Spleen (tissue), 11 donors: ENCODE data around the gene ZNF774. TPM values are rescaled to one million over a fixed set of nuclear protein-coding genes. Genes with fewer than 3 reads are reported as not detected.
A peak's percentile ranks its signal among the peaks of the same experiment; 100 is the strongest.

Experiments
- DNase-seq: peaks from one replicate; pipeline ENCODE4 v3.0.0-alpha.2; 2020
- H3K27ac ChIP-seq, 8 donors: fragments of 200-600 bp; sonication (generic) in 7 of 8; 1 replicate in 4 of 8; 2 replicates in 4 of 8; pipeline versions ENCODE4 v1.5.0 to v1.8.0; 2016 to 2021; ENCODE audit warnings: inconsistent platforms in 4 of 8, mild to moderate bottlenecking in 4 of 8, moderate library complexity in 1 of 8
- H3K27me3 ChIP-seq, 7 donors: fragments of 200-600 bp; sonication (generic) in 6 of 7; replicated peaks in 1 of 7; 1 replicate in 4 of 7; 2 replicates in 3 of 7; pipeline versions ENCODE4 v1.5.0 to v1.8.0; 2016 to 2021; ENCODE audit warnings: inconsistent platforms in 3 of 7, mild to moderate bottlenecking in 1 of 7
- H3K36me3 ChIP-seq, 6 donors: fragments of 200-600 bp; sonication (generic) in 5 of 6; 1 replicate in 4 of 6; 2 replicates in 2 of 6; pipeline versions ENCODE4 v1.5.0 to v1.8.0; 2016 to 2021; ENCODE audit warnings: inconsistent platforms in 2 of 6
- H3K4me1 ChIP-seq, 6 donors: fragments of 200-600 bp; sonication (generic) in 5 of 6; 1 replicate in 3 of 6; 2 replicates in 3 of 6; pipeline versions ENCODE4 v1.5.0 to v1.8.0; 2016 to 2021; ENCODE audit warnings: inconsistent platforms in 3 of 6
- H3K4me3 ChIP-seq, 8 donors: fragments of 200-600 bp; sonication (generic) in 7 of 8; 1 replicate in 4 of 8; 2 replicates in 4 of 8; pipeline versions ENCODE4 v1.5.0 to v1.8.0; 2016 to 2021; ENCODE audit warnings: inconsistent platforms in 4 of 8, mild to moderate bottlenecking in 4 of 8, moderate library complexity in 2 of 8
- H3K9me3 ChIP-seq, 8 donors: fragments of 200-600 bp; sonication (generic) in 7 of 8; 1 replicate in 4 of 8; 2 replicates in 4 of 8; pipeline versions ENCODE4 v1.5.0 to v1.8.0; 2016 to 2021; ENCODE audit warnings: inconsistent platforms in 4 of 8
- POLR2A ChIP-seq, 3 donors: fragments of 450-650 bp; IDR thresholded peaks; one replicate each; pipeline ENCODE4 v1.5.1; 2017; ENCODE audit warnings: antibody characterized with exemption in 3 of 3, mild to moderate bottlenecking in 1 of 3
- POLR2AphosphoS5 ChIP-seq, 3 donors: sonication (generic); formaldehyde crosslinking; IDR thresholded peaks; one replicate each; pipeline ENCODE4 v1.5.1; 2017; ENCODE audit warnings: antibody characterized with exemption in 3 of 3
- WGBS, 5 donors: extraction: QIAGEN DNeasy Blood & Tissue Kit in 3 of 5; methylation state at CpG; one replicate each; pipeline versions ENCODE4 v1.1.5 to v1.1.7; 2013 to 2018; 5-methylcytosine and 5-hydroxymethylcytosine counted together
- intact Hi-C: fragments of 100-400 bp; cut with DNase I; formaldehyde crosslinking; loops from one replicate; pipeline ENCODE4 v1.15.0; 2023; ENCODE audit warnings: low total_unique reads
- polyA plus RNA-seq, 3 donors: library from polyadenylated mRNA; stranded (reverse); fragments of 200-250 nt; gene quantifications; one replicate each; pipeline ENCODE4 v1.2.1, GENCODE V29; 2013
- total RNA-seq, 7 donors: library from RNA; depleted of rRNA in 3 of 7; stranded (reverse); fragments of >200 nt in 3 of 7; fragmentation: NEBNext Ultra II Directional in 4 of 7; extraction: Animal tissue kit (Norgen Biotek cat#: 25700) in 4 of 7; gene quantifications; one replicate each; pipeline versions ENCODE4 v1.1.0 to v1.2.1, GENCODE V29; 2016 to 2021
- TF ChIP-seq, protein P1 (sequence below), 11 experiments: fragments of 200-600 bp in 7 of 11; fragments of 450-650 bp in 4 of 11; sonication (generic) in 4 of 11; IDR thresholded peaks in 8 of 11; conservative IDR thresholded peaks in 3 of 11; 1 replicate in 7 of 11; 2 replicates in 4 of 11; pipeline versions ENCODE4 v1.4.0 to v1.8.0; 2016 to 2021; ENCODE audit warnings: antibody characterized with exemption in 11 of 11, inconsistent platforms in 4 of 11, mild to moderate bottlenecking in 1 of 11
- donor health status: healthy with polysubstance abuse.
- donor health status: DM: no; HTN: no; CAD: no; lungs with moderate emphysema.
- donor health status: DM: no; HTN: no; CAD: no.
- donor health status: Bipolar disorder and iron deficiency.
- donor health status: healthy.
- donor health status: DM: no; HTN: no; CAD: no.
- donor health status: DM: yes; HTN: yes; CAD: no.

ZNF774 gene
- total and polyA plus RNA-seq, 10 donors, result 0.17 to 4.2 (median 1.6) TPM

DNA sequence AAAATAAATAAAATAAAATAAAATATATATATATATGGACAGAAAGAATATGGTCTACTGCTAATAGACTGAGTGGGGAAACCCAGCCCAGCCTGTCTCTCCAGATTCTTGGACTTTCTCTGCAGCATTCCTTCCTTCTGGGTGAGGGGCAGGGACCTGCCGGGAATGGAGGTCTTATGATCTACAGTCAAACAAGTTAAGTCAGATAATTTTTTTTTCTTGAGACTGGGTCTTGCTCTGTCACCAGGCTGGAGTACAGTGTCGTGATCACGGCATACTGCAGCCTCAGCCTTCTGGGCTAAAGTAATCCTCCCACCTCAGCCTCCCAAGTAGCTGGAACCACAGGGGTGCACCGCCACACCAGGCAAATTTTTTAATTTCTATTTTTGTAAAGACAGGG is 33.5 kb upstream of the ZNF774 start:
- H3K27ac ChIP-seq, result no peak overlapping the region
- no peaks in the 10 kb centered on the region for H3K9me3 ChIP-seq
- no peaks in the 10 kb centered on the region for H3K36me3 ChIP-seq
- DNase-seq, result no peak
- H3K4me3 ChIP-seq, result no peak overlapping the region
- WGBS, 5 donors, result 71 to 85% (median 79%) methylated on average over 4 of the region's 4 CpGs
- H3K4me1 ChIP-seq, result peaks cover 0 to 11% (median 10%) of the 10 kb centered on the region in 6 donors
- intact Hi-C loops, result no loop called here
- TF ChIP-seq, protein P1, sequence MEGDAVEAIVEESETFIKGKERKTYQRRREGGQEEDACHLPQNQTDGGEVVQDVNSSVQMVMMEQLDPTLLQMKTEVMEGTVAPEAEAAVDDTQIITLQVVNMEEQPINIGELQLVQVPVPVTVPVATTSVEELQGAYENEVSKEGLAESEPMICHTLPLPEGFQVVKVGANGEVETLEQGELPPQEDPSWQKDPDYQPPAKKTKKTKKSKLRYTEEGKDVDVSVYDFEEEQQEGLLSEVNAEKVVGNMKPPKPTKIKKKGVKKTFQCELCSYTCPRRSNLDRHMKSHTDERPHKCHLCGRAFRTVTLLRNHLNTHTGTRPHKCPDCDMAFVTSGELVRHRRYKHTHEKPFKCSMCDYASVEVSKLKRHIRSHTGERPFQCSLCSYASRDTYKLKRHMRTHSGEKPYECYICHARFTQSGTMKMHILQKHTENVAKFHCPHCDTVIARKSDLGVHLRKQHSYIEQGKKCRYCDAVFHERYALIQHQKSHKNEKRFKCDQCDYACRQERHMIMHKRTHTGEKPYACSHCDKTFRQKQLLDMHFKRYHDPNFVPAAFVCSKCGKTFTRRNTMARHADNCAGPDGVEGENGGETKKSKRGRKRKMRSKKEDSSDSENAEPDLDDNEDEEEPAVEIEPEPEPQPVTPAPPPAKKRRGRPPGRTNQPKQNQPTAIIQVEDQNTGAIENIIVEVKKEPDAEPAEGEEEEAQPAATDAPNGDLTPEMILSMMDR (IDR thresholded peaks at IDR 0.05 in 8 of 11, conservative IDR thresholded peaks at IDR 0.05 in 3 of 11), result no peak
- TF ChIP-seq POLR2AphosphoS5 (IDR thresholded peaks at IDR 0.05) (no peak), POLR2A (IDR thresholded peaks at IDR 0.05) (no peak)
- H3K27me3 ChIP-seq, result no peaks in the 10 kb centered on the region

DNA sequence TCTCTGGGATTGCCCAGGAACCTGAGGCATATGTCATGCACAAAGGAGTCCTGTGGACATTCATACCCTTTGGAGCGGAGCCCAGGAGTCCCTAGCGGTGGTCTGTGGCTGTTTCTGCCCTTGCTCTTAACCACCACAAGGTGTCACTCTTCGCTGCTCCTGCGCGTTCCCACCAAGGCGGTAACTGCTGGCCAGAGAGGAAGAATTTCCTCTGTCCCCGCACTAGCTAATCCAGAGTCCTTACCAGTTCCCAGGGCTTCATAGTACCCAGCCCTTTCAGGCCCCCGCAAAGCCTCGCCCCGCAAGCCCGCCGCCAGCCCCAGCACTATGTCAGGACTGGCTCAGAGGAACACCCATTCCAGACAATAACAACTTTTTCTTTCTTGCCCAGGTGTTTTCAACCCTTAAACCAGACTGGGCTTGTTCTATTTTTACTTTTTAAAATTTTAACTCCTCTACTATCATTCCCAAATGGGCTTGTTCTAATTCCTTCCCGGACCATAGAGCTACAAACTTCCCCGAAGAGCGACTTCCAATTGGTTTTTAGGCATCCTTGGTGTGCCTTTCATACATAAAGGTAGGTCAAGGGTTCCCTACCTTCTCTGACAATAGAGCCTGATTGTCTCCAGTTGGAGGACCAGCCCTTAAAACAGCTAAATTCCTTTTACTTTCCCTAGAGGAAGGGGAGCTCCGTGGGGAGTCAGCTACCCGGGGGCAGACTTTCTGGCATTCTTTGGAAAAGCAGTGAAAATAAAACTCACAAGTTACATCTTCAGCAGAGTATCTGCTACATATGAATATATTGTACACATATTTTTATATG is 31.8 kb upstream of the ZNF774 start:
- 18 to 25% (median 22%) methylated on average over 17 of the region's 17 CpGs for WGBS, 5 donors
- H3K27me3 ChIP-seq, result no peaks in the 10 kb centered on the region
- peaks cover 0 to 11% (median 10%) of the 10 kb centered on the region in 6 donors for H3K4me1 ChIP-seq
- TF ChIP-seq POLR2A (IDR thresholded peaks at IDR 0.05) (no peak), POLR2AphosphoS5 (IDR thresholded peaks at IDR 0.05) (peak; percentile 8 to 86 (median 60))
- TF ChIP-seq, protein P1 (IDR thresholded peaks at IDR 0.05 in 8 of 11, conservative IDR thresholded peaks at IDR 0.05 in 3 of 11), result peak; percentile 95 to 99 (median 97)
- DNase-seq, result peak; percentile 91
- H3K27ac ChIP-seq, result peak overlapping the region in 1 of 8 donors; percentile 42
- no peaks in the 10 kb centered on the region for H3K9me3 ChIP-seq
- no peaks in the 10 kb centered on the region for H3K36me3 ChIP-seq
- no peak overlapping the region for H3K4me3 ChIP-seq
- intact Hi-C loops, result loop anchor here (2.0 kb wide), 1 partner anchor 163 kb away; no protein-coding TSS in a partner anchor

DNA sequence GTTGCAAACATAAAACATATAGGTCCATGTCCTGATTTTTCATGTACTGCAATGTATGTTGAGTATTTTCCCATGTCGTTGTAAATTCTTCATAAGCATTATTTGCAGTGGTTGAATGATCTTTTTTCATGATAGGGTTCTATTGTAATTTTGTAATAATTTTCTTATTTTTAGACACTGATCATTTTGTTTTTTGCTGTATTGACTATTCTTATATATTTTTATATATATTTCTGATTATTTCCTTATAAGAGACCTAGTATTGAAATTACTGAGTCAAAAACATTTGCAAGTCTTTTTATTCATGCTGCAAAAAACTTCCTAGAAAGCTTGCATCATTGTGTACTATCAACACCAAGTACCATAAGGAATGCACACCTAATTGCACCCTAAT is 31.2 kb upstream of the ZNF774 start:
- Histone ChIP-seq H3K4me3 (no peak overlapping the region), H3K36me3 (no peaks in the 10 kb centered on the region), H3K9me3 (no peaks in the 10 kb centered on the region), H3K4me1 (peaks cover 0 to 11% (median 10%) of the 10 kb centered on the region in 6 donors), H3K27ac (no peak overlapping the region), H3K27me3 (no peaks in the 10 kb centered on the region)
- intact Hi-C loops, result loop anchor here (2.0 kb wide), 1 partner anchor 162 kb away; no protein-coding TSS in a partner anchor
- WGBS, 5 donors, result 81 to 98% (median 83%) methylated on average over 1 of the region's 1 CpG
- TF ChIP-seq POLR2AphosphoS5 (IDR thresholded peaks at IDR 0.05) (no peak), POLR2A (IDR thresholded peaks at IDR 0.05) (no peak)
- TF ChIP-seq, protein P1 (IDR thresholded peaks at IDR 0.05 in 8 of 11, conservative IDR thresholded peaks at IDR 0.05 in 3 of 11), result no peak
- no peak for DNase-seq

DNA sequence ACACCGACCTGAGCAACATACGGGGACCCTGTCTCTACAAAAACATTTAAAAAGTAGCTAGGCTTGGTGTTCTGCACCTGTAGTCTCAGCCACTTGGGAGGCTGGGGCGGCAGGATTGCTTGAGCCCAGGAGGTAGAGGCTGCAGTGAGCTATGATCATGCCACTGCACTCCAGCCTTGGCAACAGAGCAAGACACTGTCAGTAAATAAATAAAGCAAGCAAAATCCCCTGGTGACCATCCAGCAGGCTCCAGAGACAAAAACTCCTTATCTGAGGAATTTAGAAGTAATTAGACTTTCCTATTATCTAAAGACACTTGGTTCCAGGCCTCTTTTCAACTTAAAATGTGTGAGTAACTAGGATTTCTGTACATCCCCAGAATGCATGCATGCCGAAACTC is 29.5 kb upstream of the ZNF774 start:
- Histone ChIP-seq H3K27ac (no peak overlapping the region), H3K9me3 (no peaks in the 10 kb centered on the region), H3K27me3 (no peaks in the 10 kb centered on the region), H3K36me3 (no peaks in the 10 kb centered on the region), H3K4me1 (peaks cover 0 to 11% (median 10%) of the 10 kb centered on the region in 6 donors), H3K4me3 (no peak overlapping the region)
- 77 to 96% (median 90%) methylated on average over 4 of the region's 4 CpGs for WGBS, 5 donors
- intact Hi-C loops, result no loop called here
- DNase-seq, result no peak
- no peak for TF ChIP-seq POLR2AphosphoS5 (IDR thresholded peaks at IDR 0.05)
